Measurements from ENCODE around the gene GNAT2.

GNAT2 gene

GRCh38 chr1:109643385-109644230, 24.2 kb upstream of the GNAT2 start (continued):
- TF ChIP-seq ZNF488 (tag by site-specific recombination; IDR thresholded peaks at IDR 0.05) (no peak), SP7 (tag by site-specific recombination; IDR thresholded peaks at IDR 0.05) (0 out of 2 replicates have a peak, but pooled peaks have one; percentile 33), ZNF16 (tag by site-specific recombination; IDR thresholded peaks at IDR 0.05; ENCODE audit: low read depth) (no peak), ZNF155 (tag by site-specific recombination; IDR thresholded peaks at IDR 0.05) (no peak), ZNF555 (tag by site-specific recombination; conservative IDR thresholded peaks at IDR 0.05) (no peak), ZNF274 (IDR thresholded peaks at IDR 0.05; ENCODE audit: low read length) (no peak), ZNF274 (tag by site-specific recombination; IDR thresholded peaks at IDR 0.05; ENCODE audit: borderline replicate concordance) (no peak), ZNF239 (tag by site-specific recombination; IDR thresholded peaks at IDR 0.05) (no peak), ZBTB48 (tag by site-specific recombination; IDR thresholded peaks at IDR 0.05) (peak; percentile 32; the same call in 1 of the 2 replicates), ZNF211 (tag by site-specific recombination; IDR thresholded peaks at IDR 0.05; ENCODE audit: low read depth) (no peak), ZNF132 (tag by site-specific recombination; IDR thresholded peaks at IDR 0.05; ENCODE audit: borderline replicate concordance) (no peak), ZBTB21 (tag by site-specific recombination; IDR thresholded peaks at IDR 0.05) (no peak), ZNF184 (tag by site-specific recombination; IDR thresholded peaks at IDR 0.05) (no peak), KLF8 (tag by site-specific recombination; IDR thresholded peaks at IDR 0.05) (no peak), IKZF3 (tag by site-specific recombination; IDR thresholded peaks at IDR 0.05) (no peak), ZNF37A (tag by site-specific recombination; IDR thresholded peaks at IDR 0.05) (no peak), FEZF1 (tag by site-specific recombination; IDR thresholded peaks at IDR 0.05) (no peak), ZNF768 (tag by site-specific recombination; IDR thresholded peaks at IDR 0.05) (no peak), ZNF280C (tag by site-specific recombination; IDR thresholded peaks at IDR 0.05) (no peak), TCF7L2 (IDR thresholded peaks at IDR 0.05; ENCODE audit: borderline replicate concordance, low read depth, low read length) (no peak), ZNF404 (tag by site-specific recombination; IDR thresholded peaks at IDR 0.05) (no peak), ZNF26 (tag by site-specific recombination; IDR thresholded peaks at IDR 0.05) (no peak), ZNF266 (tag by site-specific recombination; IDR thresholded peaks at IDR 0.05; ENCODE audit: low read depth) (no peak), ZBTB6 (tag by site-specific recombination; IDR thresholded peaks at IDR 0.05) (no peak), ATF2 (tag by site-specific recombination; IDR thresholded peaks at IDR 0.05; ENCODE audit: low read depth) (no peak), ZNF654 (tag by site-specific recombination; IDR thresholded peaks at IDR 0.05; ENCODE audit: low read depth) (peak; percentile 57), PRDM10 (tag by site-specific recombination; IDR thresholded peaks at IDR 0.05) (no peak), ZNF362 (tag by site-specific recombination; IDR thresholded peaks at IDR 0.05) (no peak)
